NAMALWA (cell line): ENCODE results near the gene SLC22A31.
"Not testable (repeated sequence)": the region's sequence is repeated elsewhere in the genome, so short reads cannot be mapped to it uniquely, and the experiment has no call there.

Experiments
- DNase-seq: peaks from one replicate; pipeline ENCODE4 v3.0.0-alpha.2; 2015; ENCODE audit warnings: low spot score

Gene SLC22A31

DNA sequence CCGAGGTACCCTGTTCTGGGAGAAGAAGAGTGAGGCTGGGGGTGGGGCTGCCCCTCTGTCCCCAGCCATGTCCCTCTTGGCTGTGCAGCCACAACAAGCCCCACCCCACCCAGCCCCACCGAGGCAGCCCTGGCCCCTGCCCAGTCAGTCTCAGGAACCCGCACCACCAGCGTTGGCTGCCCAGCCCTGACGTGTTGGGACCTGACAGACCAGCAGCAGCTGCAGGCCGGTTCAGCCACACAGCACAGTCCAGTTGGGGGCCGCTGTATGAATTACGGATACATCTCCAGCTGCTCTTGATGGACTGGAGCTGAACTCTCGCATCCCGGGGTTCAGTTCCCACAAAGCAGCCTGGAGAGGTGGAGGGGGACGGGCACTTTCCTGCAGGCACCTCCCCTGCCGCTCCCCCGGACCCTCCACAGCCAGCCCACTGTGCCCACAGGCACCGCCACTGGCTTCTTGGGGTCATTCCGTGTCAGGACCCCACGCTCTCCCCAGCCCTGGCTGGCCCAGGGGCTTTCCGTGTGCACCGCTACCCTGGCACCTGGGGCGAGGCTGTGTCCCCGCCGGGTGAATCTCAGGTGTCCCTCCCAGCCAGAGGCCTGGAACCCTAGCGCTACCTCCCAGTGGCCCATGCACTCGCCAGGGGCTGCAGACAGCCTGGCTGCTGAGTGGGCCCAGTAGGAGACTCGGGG is 21.7 kb downstream of the SLC22A31 start:
- no peak for DNase-seq

DNA sequence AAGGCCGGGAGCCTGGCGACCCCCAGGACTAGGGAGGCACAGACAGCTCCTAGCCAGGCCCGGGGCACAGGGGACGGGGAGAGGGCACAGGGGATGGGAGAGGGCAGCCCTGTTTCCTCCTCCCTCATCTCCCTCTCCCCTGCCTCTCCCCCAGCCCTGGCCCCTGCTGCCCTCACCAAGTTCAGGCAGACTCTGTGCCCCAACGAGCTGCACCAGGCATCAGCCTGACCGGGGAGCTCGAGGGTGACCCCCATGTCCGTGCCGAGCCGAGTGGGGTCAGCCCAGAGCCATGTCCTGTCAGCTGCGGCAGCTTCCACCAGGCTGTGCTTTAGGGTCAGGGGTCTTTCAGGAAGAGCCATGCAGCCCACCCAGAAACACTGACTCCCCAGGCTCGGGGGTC is 22.8 kb downstream of the SLC22A31 start:
- no peak for DNase-seq

DNA sequence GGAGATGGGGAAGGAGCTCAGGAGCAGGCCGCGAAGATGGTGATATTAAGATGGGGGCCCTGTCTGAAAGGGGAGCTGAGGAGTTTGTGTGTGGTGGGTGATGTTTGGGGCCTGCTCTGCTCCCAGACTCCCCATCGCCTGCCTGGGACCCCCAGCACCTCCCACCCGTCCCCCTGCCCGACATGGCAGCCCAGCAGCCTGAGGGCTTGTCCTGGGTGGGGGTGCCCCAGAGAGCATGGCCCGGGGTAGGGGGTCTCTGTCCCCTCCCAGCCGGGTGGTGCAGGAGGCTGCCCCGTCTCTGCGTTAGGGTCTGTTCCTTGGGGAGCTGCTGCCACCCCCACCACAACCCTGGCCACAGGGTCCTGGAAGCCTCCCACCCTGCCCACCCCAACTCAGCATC is 23.6 kb downstream of the SLC22A31 start:
- DNase-seq, result no peak

DNA sequence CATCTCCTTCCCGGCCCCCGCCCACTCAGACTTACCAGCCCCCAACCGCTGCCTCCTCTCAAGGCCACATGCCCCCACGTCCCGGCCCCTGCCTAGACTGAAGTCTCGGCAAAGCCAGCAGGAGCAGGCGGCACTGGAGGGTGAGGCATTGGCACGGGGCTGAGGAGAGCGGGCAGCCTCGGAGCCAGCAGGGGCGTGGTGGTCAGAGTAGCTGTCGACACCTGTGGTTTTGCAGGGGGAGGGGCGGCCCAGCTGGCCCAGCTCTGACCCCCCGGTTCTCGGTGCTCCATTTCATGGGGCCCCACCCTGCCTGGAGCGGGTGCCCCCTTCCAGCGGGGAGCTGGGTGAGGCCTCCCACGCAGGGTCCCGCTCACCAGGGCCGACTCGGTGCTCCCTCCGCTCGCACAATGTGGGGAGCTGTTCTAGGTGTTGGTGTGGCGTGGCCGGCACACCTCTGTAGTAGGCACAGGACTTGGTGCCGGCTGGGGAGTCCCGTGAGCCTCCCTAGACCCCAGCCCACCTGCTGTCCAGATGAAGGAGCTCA is 24.1 kb downstream of the SLC22A31 start:
- no peak for DNase-seq

DNA sequence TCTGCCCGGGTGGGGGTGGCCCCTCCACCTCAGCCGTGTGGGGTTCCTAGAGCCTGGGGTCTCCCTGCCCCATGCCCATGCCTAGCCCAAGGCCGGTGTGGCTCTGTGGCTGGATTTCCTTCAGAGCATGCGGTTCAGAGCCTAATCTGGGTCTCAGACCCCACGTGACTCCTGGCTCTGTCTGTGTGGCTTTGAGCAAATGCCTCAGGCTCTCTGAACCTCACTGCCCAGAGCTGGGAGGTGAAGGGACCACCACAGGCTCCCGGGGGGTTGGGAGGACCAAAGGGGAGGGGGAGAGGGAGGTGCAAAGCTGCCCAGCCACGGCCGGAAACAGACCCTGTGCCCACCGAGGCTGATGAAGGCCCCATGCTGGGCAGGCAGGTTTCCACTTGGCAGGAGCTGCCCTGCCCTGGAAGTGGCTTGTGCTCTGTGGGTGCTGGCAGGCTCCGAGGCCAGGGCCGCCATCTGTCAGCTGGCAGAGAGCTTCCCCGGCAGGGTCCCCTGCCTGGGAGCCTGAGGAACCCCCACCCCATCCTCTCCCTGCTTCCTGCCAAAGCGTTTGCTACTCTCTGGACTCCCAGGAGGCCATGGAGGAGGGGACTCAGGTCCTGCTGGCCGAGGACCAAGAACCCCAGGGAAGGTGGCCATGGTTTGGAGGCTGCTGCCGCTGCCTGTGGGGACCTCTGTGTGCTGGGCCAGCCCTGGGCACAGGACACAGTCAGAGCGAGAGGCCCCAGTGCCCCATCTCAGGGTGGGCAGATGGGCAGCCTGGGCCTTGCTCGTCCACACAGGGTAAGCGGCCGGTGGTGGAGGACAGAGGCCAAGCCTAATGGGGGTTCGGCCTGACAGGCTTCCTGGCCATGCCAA is 24.8 kb downstream of the SLC22A31 start:
- DNase-seq, result no peak

DNA sequence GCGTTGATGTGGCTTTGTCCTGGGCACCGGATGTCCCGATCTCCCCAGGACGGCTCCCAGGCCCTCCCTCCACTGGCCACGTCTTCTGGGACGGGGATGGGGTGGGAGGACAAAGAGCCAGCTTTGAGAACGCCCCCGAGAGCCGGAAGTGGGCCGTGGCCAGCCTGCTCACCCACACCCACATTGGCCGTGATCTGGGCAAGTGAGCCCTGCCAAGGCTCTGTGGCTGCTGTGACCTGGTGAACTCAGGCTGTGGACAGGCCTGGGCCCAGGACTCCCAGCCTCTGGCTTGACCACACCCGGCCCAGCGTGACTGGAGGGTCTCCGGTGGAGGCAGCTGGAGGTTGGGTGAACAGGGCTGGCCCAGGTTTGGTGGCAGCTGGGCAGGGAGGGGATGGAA is 25.5 kb downstream of the SLC22A31 start:
- DNase-seq, result no peak

DNA sequence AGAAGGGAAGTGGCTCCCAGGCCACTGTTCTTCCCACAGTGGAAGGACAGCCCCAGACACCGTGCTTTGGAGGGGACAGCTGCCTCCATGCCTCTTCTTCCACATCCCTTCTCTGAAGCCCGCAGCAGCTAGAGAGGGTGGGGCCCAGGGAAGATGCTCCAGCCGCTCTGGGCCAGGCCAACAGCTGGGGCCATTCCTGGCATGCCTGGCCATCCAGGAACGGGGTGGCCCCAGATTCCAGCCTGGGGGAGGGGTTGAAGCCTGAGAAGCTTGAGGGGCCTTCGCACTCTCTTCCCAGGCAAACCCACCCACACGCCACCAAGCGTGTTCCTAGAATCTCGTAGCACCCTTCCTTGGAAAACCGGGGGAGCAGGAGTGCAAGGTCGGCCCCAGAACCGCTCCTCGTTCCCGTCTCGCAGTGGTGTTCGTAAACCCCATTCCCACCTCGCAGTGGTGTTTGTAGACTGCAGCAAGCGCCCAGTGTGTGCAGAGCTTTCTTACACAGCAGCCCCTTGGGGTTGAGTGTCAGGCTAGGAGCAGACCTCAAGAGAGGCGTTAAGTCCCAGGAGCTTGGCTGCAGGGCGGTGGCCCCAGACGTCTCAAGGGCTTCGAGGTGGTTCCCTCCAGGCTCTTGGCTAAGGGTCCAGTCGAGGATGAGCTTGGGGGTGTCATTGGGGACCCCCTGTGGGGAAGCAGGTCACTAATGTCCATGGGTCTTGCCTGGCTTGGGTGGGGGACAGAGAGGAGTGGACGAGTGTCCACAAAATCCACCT is 26.1 kb downstream of the SLC22A31 start:
- no peak for DNase-seq

DNA sequence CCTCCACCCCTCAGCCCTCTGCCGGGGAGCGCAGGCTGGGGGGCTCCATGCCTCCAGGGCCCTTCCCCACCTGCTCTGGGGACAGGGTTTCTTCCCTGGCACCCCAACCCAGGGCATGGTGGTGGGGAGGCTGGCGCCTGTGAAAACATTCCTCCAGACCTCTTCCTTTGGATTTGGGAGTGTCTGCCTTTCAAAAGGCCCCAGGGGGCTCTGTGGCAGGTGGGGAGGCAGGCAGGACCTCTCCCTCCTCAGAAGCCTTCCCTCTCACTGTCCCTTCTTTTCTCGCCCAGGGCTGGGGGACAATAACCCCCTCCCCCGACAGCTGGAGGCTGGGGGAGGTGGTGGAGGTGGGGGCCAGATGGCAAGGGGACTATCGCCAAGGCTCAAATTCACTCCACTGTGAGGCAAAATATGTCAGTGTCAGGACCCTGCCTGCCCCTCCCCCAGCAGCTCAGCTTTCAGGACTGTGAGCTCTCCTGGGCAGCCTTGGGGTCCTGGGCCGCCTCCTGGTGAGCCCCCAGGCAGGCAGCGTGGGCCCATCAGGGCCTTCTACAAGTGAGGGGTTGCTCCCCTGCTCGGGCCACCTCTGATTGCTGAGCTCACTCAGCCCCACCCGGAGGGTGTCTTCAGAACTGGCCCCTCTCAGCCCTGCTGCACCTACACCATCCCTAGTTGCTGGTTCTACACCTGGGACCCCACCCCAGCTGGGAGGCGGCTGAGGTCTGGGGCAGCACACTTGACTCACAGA is 27.0 kb downstream of the SLC22A31 start:
- peak; percentile 29 for DNase-seq

DNA sequence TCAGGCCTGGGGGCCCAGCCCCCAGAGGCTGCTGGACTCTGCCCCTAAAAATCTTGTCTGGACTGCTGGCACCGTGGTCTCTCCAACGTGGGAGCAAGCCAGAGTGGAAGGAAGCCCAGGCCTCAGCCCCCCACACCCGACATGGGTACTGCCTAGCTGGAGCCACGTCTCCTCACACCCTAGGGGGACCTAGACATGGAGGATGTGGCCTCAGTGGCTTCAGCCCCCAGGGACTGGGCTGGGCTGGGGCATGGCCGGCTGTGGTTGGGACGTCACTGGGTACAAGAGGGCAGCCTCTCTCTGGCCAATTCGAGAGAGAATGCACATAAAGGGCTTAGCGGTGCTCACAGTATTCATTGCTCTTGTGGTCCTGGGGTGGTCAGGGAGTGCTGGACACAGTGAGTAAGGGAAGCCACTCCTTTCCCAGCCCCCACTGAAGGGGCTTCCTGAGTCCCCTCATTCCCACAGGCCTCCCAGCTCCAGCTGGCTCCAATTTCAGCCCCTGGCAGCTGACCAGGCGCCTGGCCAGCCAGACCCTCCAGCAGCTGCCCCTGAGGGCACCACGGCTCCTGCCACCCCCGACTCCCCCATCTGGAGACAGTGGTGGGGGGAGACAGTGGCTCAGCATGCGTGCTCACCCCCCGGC is 27.7 kb downstream of the SLC22A31 start:
- DNase-seq, result no peak

DNA sequence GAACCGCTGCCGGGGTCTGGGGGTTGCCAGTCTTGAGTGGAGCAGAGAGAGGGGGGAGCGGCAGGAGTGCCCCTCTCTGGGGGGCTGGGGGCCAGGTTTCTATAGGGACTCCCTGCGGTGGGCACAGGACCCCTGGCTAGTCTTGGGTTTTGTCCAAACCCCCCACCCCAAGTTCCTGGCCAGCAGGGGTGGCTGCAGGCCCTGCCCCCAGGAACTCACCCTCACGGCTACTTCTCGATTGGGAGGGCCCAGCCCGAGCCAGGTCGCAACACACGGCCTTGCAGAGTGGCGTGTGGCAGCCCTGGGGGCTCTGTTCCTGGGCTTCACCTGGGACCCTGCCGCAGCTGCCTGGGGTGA is 28.2 kb downstream of the SLC22A31 start:
- DNase-seq, result no peak

DNA sequence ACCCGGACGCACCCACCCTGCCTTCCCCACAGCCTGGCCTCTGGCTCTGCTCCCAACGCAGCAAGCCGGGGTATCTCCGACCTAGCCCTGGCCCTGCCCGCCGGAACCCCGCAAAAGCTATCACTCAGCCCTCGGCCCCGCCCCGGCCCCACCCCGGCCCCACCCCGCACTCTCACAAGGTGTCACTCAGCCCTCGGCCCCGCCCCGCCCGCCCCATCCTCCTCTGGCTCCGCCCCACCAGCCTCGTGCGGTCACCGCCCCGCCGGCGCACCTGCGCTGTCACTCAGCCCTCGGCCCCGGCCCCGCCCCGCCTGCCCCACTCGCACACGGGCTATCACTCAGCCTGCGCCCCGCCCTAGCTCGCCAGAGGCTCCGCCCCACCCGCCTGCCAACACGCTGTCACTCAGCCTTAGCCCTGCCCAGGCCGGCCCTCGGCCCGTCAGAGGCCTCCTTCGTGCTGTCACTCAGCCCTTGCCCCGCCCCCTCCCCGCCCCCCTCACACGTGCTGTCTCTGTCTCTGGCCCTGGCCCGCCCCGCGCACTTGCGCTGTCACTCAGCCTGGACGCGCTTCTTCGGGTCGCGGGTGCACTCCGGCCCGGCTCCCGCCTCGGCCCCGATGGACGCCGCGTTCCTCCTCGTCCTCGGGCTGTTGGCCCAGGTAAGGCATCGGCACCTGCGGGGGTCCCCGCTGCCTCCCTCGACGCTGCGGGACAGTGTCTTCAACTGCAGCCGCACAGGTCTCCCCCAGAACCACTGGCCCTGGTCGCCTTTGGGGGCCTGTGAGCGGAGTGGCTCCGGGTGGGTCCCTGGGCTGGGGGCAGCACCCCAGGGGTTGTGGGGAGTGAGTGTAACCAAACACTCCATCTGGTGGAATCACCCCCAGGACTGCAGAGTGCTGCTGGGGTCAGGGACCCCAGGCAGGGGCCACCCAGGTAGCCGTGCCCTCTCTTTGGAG is 28.8 kb downstream of the SLC22A31 start, which contains the start of gene CDH15:
Gene CDH15, plus strand, starts transcription at position 533 of the 955 bp plus-strand sequence. Its CDS starts 84 bp downstream, at position 617.
- peak; percentile 97 for DNase-seq

DNA sequence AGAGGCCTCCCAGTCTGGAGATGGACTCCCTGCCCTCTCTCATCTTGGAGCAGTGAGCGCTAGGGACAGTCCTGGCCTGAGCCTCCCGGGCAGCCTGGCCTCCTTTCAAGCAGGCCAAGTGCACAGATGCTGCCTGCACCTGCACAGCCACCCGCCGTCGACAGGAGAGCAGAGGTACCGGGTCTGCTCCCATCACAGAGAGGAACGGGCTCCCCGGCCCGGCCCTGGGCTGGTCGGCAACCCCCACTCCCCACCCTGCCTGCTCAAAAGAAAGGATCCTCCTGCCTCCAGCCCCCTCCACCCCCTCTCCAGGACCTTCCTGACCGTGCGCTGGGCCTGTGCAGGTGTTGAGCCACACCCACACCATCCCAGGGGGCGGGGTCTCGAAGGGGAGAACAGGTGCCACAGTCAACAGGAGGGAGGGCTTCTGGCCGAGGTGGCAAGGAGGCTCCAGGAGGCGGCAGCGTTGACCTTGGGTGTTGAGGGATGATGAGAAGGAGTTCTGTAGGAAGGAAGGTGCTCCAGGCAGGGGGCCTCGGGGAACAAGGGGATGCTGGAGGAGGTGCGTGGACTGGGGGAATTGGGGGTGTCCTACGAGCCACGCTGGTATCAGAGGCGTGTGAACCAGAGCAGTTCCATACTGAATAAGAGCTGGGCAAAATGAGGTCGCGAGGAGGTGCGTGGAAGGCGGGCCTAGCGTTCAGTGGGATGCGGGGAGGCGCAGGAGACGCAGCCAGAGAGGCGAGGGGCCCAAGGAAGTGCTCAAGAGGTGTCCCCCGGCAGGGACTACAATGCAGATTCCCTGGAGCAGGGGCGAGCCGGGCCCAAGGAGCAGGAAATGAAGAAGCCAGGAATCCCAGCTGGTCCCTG is 29.8 kb downstream of the SLC22A31 start:
- DNase-seq, result peak; percentile 59

DNA sequence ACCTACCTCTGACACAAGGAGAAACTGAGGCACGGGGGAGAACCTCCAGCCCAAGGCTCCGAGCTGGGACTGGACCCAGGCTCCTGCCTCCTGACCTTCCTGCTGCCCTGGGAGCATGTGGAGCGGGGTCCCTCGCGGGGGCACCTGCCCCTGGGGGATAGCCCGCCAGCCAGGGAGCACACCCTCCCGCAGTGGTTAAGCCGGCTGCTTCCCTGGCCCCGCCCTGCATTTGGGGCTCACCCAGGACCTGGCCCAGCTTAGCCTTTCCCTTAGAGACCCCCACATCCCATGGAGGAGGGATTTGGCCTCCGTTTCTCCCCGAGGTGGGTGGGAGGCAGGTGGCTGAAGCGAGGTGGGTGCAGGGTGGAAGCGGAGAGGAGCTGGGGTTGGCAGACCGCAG is 30.6 kb downstream of the SLC22A31 start:
- no peak for DNase-seq

DNA sequence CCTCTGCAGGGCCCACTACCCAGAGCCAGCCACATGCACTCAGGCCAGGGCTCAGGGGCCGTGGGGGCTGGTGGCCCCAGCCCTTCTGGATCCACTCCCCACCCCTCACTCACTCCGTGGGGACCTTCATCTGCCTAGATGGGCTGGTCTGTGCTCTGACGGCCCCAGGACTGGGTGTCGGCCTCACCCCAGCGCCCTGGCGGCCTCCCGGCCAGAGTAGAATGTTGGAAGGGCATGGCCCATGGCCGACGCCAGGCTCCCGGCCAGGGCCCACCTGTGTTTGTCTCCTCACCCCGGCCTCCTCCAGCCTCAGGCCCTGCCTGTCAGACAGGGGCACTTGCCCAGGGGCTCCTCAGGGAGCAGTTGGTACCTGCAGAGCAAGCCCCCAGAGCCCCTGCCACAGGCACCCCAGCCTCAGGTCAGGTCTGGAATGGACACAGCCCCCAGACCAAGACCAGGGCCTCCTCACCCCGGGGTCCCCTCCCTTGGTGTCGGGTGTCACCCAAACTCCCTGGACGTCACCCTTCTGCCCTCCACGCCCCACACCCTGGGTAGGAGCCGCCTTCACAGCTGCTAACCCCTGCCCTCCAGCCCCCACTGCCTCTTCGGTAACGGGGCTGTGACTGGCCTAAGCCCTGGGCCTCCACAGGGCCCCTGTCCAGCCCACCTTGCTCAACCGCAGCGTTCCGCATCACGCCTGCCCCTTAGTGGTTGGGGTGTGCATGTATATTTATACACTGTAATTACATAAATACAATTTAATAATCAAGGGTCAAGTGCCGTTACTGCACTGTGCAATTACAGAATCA is 31.8 kb downstream of the SLC22A31 start:
- DNase-seq, result peak; percentile 43

DNA sequence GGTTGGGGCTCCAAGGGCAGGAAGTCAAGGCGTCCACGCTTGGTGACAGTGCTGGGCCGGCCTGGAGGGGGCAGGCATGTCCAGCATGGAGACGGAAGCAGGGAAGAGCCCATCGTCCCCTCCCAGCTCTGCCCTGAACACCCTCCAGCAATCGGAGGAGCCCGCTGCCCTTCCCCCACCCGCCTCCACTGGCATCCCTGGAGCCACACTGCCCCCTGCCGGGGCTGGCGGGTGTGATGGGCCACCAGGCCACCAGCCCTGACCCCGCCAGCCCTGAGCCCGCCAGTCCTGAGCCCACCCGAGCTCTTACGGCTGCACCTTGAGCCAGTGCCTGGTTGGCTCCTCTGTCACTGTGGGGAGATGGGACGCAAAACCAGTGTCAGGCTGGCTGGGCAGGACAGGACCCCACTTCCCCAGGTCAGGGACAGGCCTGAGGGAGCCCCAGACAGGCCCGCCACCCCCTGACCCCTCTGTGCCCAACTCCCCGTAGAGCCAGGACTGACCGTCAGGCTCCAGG is 32.9 kb downstream of the SLC22A31 start:
- DNase-seq, result peak; percentile 84

DNA sequence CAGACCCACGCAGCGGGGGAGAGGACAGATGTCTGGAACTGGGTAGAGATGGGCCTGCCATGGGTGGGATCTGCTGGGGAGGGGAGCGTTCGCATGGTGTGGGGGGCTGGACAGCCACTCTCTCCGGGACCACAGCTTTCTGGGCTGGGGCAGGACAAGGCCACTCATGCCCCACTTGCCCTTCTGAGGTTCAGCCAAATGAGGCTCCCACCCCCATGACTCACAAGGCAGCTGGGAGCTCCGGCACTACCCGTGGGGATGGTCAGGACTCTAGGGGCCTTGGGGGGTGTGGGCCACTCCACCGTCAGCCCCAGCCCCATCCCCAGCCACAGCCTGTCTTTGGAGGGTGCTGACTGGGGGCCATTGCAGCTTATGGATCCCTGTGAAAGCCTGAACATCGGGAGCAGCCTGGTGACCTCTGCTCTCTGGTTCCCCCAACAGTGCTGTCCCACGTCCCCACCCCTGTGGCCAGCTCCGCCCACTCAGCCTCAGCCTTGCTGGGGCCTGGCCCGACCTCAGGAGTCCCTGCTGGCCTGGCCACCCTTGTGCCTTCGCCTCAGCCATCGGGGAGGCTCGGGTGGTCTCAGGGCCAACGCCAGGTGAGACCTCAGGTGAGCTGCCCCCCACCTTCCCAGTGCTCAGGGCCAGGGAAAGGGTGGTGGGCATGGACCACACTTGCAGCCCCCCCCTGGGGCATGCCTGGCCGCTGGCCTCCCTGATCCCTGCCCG is 33.5 kb downstream of the SLC22A31 start:
- DNase-seq, result no peak

DNA sequence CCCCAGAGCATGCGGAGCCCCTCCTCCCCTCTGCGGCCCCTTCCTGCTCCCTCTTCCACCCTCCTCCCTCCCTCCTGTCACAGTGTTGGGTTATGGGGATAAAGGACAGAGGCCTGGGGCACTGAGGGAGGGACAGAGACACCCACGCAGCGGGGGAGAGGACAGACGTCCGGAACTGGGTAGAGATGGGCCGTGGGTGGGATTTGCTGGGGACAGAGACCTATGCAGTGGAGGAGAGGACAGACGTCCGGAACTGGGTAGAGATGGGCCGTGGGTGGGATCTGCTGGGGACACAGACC is 34.7 kb downstream of the SLC22A31 start:
- not testable (repeated sequence) for DNase-seq
